WTC11 (cell line): ENCODE data around the gene GRIA4. TPM values are rescaled to one million over a fixed set of nuclear protein-coding genes. Genes with fewer than 3 reads are reported as not detected.

Experiments used
- ATAC-seq: fragments of 200-7000 bp; cut with Tn5 transposase; 2 replicates; pipeline ENCODE4 v1.10.0; 2021; ENCODE audit warnings: mild to moderate bottlenecking, moderate library complexity
- CTCF ChIA-PET: fragments of 300-600 bp; sonication (Branson Sonifier 250); formaldehyde crosslinking; loops from one replicate; lab custom pipeline; 2021; ENCODE audit warnings: antibody characterized with exemption; lab: Charles Lee
- POLR2A ChIA-PET: fragments of 350-600 bp; sonication (Branson Sonifier 250); formaldehyde crosslinking; loops from one replicate; lab custom pipeline; 2021; ENCODE audit warnings: antibody characterized with exemption; lab: Charles Lee
- DNase-seq: peaks from one replicate; pipeline ENCODE4 v3.0.0; 2021; ENCODE audit warnings: low spot score
- H3K27ac Mint-ChIP-seq: 2 replicates; pipeline ENCODE4 v1.8.0; 2021; ENCODE audit warnings: mixed read lengths
- H3K27me3 Mint-ChIP-seq: 2 replicates; pipeline ENCODE4 v1.8.0; 2021; ENCODE audit warnings: low read depth, mild to moderate bottlenecking, moderate library complexity, mixed read lengths
- H3K36me3 Mint-ChIP-seq: 2 replicates; pipeline ENCODE4 v1.8.0; 2021; ENCODE audit warnings: mixed read lengths
- H3K4me1 Mint-ChIP-seq: 2 replicates; pipeline ENCODE4 v1.8.0; 2022; ENCODE audit warnings: mixed read lengths
- H3K4me3 Mint-ChIP-seq: 2 replicates; pipeline ENCODE4 v1.8.0; 2021; ENCODE audit warnings: mild to moderate bottlenecking, moderate library complexity, mixed read lengths
- H3K9me3 Mint-ChIP-seq: 2 replicates; pipeline ENCODE4 v1.8.0; 2021; ENCODE audit warnings: mixed read lengths
- AR ChIP-seq: fragments of 250-450 bp; sonication (Bioruptor Pico); IDR thresholded peaks from 2 replicates; pipeline ENCODE4 v1.9.0; 2021; ENCODE audit warnings: mild to moderate bottlenecking
- E2F1 ChIP-seq: sonication (generic); formaldehyde crosslinking; IDR thresholded peaks from 2 replicates; pipeline ENCODE4 v1.8.0; 2022; ENCODE audit warnings: mild to moderate bottlenecking, missing genetic modification reagents
- E2F5 ChIP-seq: sonication (generic); formaldehyde crosslinking; IDR thresholded peaks from 2 replicates; pipeline ENCODE4 v1.8.1; 2022; ENCODE audit warnings: mild to moderate bottlenecking, moderate library complexity, missing genetic modification reagents
- ETV6 ChIP-seq: sonication (generic); formaldehyde crosslinking; IDR thresholded peaks from 2 replicates; pipeline ENCODE4 v1.8.1; 2022; ENCODE audit warnings: mild to moderate bottlenecking, missing genetic modification reagents
- FOXJ3 ChIP-seq: sonication (generic); formaldehyde crosslinking; IDR thresholded peaks from 2 replicates; pipeline ENCODE4 v1.9.0; 2021; ENCODE audit warnings: missing genetic modification reagents, mild to moderate bottlenecking, borderline replicate concordance
- FOXP4 ChIP-seq: sonication (generic); formaldehyde crosslinking; IDR thresholded peaks from 2 replicates; pipeline ENCODE4 v1.8.0; 2022; ENCODE audit warnings: mild to moderate bottlenecking, missing genetic modification reagents
- GRHL2 ChIP-seq: fragments of 250-450 bp; sonication (Bioruptor Pico); IDR thresholded peaks from 2 replicates; pipeline ENCODE4 v1.8.0; 2022; ENCODE audit warnings: mild to moderate bottlenecking, moderate library complexity; ENCODE audit not compliant: insufficient replicate concordance, severe bottlenecking
- SMAD3 ChIP-seq: sonication (generic); formaldehyde crosslinking; IDR thresholded peaks from 2 replicates; pipeline ENCODE4 v1.8.0; 2022; ENCODE audit warnings: missing genetic modification reagents, mild to moderate bottlenecking, borderline replicate concordance
- SOX15 ChIP-seq: fragments of 250-450 bp; sonication (Bioruptor Pico); IDR thresholded peaks from 2 replicates; pipeline ENCODE4 v1.9.0; 2021; ENCODE audit warnings: mild to moderate bottlenecking
- ZNF121 ChIP-seq: sonication (generic); formaldehyde crosslinking; IDR thresholded peaks from 2 replicates; pipeline ENCODE4 v1.8.0; 2023; ENCODE audit warnings: missing genetic modification reagents
- ZNF138 ChIP-seq: sonication (generic); formaldehyde crosslinking; conservative IDR thresholded peaks from 2 replicates; pipeline ENCODE4 v1.8.1; 2022; ENCODE audit warnings: mild to moderate bottlenecking, moderate library complexity, missing genetic modification reagents
- ZNF317 ChIP-seq: sonication (generic); formaldehyde crosslinking; IDR thresholded peaks from 2 replicates; pipeline ENCODE4 v1.8.1; 2023; ENCODE audit warnings: low read depth, mild to moderate bottlenecking, moderate library complexity, missing genetic modification reagents, borderline replicate concordance
- total RNA-seq: library from RNA; stranded (reverse); gene quantifications from 3 replicates; pipeline ENCODE4 v1.2.3, GENCODE V29; 2021
- TF ChIP-seq, protein P1 (sequence below): sonication (generic); formaldehyde crosslinking; IDR thresholded peaks from 2 replicates; pipeline ENCODE4 v1.8.1; 2022; ENCODE audit warnings: low read depth, missing genetic modification reagents, borderline replicate concordance
- TF ChIP-seq, protein P2 (sequence below): sonication (generic); formaldehyde crosslinking; conservative IDR thresholded peaks from 2 replicates; pipeline ENCODE4 v1.8.1; 2022; ENCODE audit warnings: mild to moderate bottlenecking, missing genetic modification reagents
- TF ChIP-seq, protein P3 (sequence below): fragments of 200-600 bp; IDR thresholded peaks from 2 replicates; pipeline ENCODE4 v1.8.0; 2022; ENCODE audit warnings: antibody characterized with exemption

Gene GRIA4
- total RNA-seq, 1 experiment from 2014 or later = 11.4 TPM

DNA sequence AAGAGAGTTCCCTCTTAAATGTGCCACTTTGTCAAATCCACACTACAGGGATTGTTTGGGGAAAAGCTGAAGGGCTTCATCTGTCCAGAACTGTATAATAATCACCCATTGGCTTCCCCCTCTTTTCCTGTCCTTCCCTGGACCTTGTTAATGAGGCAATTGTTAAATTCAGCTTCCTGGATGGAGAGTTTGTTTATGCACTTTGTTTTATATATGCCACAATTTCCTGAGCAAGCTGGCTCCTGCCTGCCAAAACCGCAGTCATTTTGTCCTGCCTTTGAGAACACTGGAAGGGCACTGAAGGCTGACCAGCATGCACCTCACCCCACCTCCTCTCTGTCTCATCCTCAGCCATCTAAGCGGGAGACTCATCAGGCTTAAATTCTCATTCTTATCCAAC lies 325.9 kb downstream of the GRIA4 start:
- H3K36me3 Mint-ChIP-seq = no peaks in the 10 kb centered on the region

DNA sequence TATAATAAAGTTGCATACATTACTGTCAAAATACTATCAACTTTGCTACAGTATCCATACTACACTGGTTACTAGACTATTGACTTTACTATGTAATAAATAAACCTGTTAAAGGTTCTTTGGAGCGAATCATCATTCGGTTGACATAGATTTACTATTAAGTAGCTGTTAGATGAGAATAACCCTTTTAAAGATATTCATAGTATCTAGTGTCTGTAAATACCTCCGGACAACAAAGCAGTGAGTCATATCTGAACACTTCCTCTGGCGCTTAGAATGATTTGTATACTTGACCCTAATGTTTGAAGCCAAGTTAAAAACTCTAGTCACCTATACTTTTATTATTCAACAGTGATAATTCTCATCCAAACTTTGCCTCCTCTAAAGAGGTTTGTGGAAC lies 327.5 kb downstream of the GRIA4 start:
- DNase-seq = no peak
- Mint-ChIP-seq H3K4me1 (peaks cover 47% of the 10 kb centered on the region), H3K9me3 (no peaks in the 10 kb centered on the region), H3K36me3 (no peaks in the 10 kb centered on the region), H3K27ac (no peak overlapping the region), H3K27me3 (no peaks in the 10 kb centered on the region), H3K4me3 (no peak overlapping the region)
- TF ChIP-seq, protein P1, sequence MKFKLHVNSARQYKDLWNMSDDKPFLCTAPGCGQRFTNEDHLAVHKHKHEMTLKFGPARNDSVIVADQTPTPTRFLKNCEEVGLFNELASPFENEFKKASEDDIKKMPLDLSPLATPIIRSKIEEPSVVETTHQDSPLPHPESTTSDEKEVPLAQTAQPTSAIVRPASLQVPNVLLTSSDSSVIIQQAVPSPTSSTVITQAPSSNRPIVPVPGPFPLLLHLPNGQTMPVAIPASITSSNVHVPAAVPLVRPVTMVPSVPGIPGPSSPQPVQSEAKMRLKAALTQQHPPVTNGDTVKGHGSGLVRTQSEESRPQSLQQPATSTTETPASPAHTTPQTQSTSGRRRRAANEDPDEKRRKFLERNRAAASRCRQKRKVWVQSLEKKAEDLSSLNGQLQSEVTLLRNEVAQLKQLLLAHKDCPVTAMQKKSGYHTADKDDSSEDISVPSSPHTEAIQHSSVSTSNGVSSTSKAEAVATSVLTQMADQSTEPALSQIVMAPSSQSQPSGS (CRISPR knock-in tag) = no peak
- no peak for TF ChIP-seq ZNF138 (CRISPR knock-in tag)
- TF ChIP-seq ZNF317 = no peak
- no peak for TF ChIP-seq ETV6
- TF ChIP-seq E2F5 (CRISPR knock-in tag) = no peak
- TF ChIP-seq AR (CRISPR knock-in tag) = no peak
- TF ChIP-seq FOXJ3 (CRISPR knock-in tag) = no peak
- no peak for TF ChIP-seq SMAD3 (CRISPR knock-in tag)
- no peak for TF ChIP-seq ZNF121 (CRISPR knock-in tag)
- TF ChIP-seq E2F1 (CRISPR knock-in tag) = no peak
- TF ChIP-seq, protein P2, sequence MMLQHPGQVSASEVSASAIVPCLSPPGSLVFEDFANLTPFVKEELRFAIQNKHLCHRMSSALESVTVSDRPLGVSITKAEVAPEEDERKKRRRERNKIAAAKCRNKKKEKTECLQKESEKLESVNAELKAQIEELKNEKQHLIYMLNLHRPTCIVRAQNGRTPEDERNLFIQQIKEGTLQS (CRISPR knock-in tag) = no peak
- no peak for TF ChIP-seq GRHL2 (CRISPR knock-in tag)
- no peak for ATAC-seq
- CTCF ChIA-PET = no interaction called here
- POLR2A ChIA-PET = no interaction called here

More for the DNA sequence above, 325.9 kb downstream of the GRIA4 start:
- no peaks in the 10 kb centered on the region for H3K27me3 Mint-ChIP-seq
- no peak overlapping the region for H3K4me3 Mint-ChIP-seq
- peaks cover 47% of the 10 kb centered on the region for H3K4me1 Mint-ChIP-seq
- H3K9me3 Mint-ChIP-seq = no peaks in the 10 kb centered on the region
- DNase-seq (no peak), ATAC-seq (peak; percentile 60)
- ChIA-PET CTCF (no interaction called here), POLR2A (interaction anchor here (1.5 kb wide), 1 partner anchor 24 kb away, joined by 3 read pairs; no protein-coding TSS in a partner anchor)
- TF ChIP-seq SOX15 (CRISPR knock-in tag) = no peak
- TF ChIP-seq FOXP4 (CRISPR knock-in tag) = no peak
- TF ChIP-seq, protein P3, sequence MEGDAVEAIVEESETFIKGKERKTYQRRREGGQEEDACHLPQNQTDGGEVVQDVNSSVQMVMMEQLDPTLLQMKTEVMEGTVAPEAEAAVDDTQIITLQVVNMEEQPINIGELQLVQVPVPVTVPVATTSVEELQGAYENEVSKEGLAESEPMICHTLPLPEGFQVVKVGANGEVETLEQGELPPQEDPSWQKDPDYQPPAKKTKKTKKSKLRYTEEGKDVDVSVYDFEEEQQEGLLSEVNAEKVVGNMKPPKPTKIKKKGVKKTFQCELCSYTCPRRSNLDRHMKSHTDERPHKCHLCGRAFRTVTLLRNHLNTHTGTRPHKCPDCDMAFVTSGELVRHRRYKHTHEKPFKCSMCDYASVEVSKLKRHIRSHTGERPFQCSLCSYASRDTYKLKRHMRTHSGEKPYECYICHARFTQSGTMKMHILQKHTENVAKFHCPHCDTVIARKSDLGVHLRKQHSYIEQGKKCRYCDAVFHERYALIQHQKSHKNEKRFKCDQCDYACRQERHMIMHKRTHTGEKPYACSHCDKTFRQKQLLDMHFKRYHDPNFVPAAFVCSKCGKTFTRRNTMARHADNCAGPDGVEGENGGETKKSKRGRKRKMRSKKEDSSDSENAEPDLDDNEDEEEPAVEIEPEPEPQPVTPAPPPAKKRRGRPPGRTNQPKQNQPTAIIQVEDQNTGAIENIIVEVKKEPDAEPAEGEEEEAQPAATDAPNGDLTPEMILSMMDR = no peak
- H3K27ac Mint-ChIP-seq = peak overlapping the region; percentile 64
